IMR-90 (cell line): ENCODE data around the gene SNCA. TPM values are rescaled to one million over a fixed set of nuclear protein-coding genes. Genes with fewer than 3 reads are reported as not detected.

ENCODE experiments used
- ATAC-seq: fragments of 200-7000 bp; cut with Tn5 transposase; 2 replicates; pipeline ENCODE4 v1.9.1; 2020; ENCODE audit warnings: low read depth, mild to moderate bottlenecking, moderate library complexity
- BruUV-seq: library from RNA; stranded (reverse); fragments of 400-500 nt; replicated peaks from 2 replicates; lab custom pipeline; 2021; lab: Mats Ljungman, UMichigan
- CTCF ChIA-PET: fragments of 300-600 bp; formaldehyde crosslinking; extraction: SDS; loops from one replicate; lab custom pipeline; 2021; ENCODE audit warnings: antibody characterized with exemption; lab: Yijun Ruan, JAX
- POLR2A ChIA-PET: fragments of 300-600 bp; sonication (Branson Sonifier 250); formaldehyde crosslinking; loops from one replicate; lab custom pipeline; 2022; ENCODE audit warnings: antibody characterized with exemption; ENCODE audit not compliant: unreplicated experiment; lab: Charles Lee
- DNase-seq: peaks from one replicate; pipeline ENCODE4 v3.0.0; 2013
- H2AFZ ChIP-seq: replicated peaks from 2 replicates; pipeline ENCODE3; 2013; ENCODE audit warnings: low read length, mild to moderate bottlenecking; ENCODE audit not compliant: poor library complexity
- H2AK5ac ChIP-seq: 2 replicates; pipeline ENCODE4 v1.6.1; 2013; ENCODE audit warnings: low read depth, low read length, inconsistent platforms
- H2AK9ac ChIP-seq: replicated peaks from 2 replicates; pipeline ENCODE3; 2013; ENCODE audit warnings: mild to moderate bottlenecking, low read depth, low read length, moderate library complexity; ENCODE audit not compliant: poor library complexity
- H2BK120ac ChIP-seq: 2 replicates; pipeline ENCODE4 v1.6.1; 2013; ENCODE audit warnings: low read depth, low read length, inconsistent platforms
- H2BK15ac ChIP-seq: 3 replicates; pipeline ENCODE4 v1.6.1; 2013; ENCODE audit warnings: low read depth, low read length, inconsistent platforms
- H2BK20ac ChIP-seq: 2 replicates; pipeline ENCODE4 v1.6.1; 2013; ENCODE audit warnings: low read depth, mild to moderate bottlenecking, inconsistent platforms, low read length, moderate library complexity
- H2BK5ac ChIP-seq: 2 replicates; pipeline ENCODE4 v1.6.1; 2013; ENCODE audit warnings: mild to moderate bottlenecking, low read depth, low read length, inconsistent platforms; ENCODE audit not compliant: poor library complexity, severe bottlenecking
- H3K14ac ChIP-seq: replicated peaks from 2 replicates; pipeline ENCODE4 v1.6.1; 2013; ENCODE audit warnings: low read depth, low read length, inconsistent platforms
- H3K18ac ChIP-seq: 2 replicates; pipeline ENCODE4 v1.6.1; 2013; ENCODE audit warnings: low read depth, low read length, control low read depth
- H3K23ac ChIP-seq: 2 replicates; pipeline ENCODE4 v1.6.1; 2013; ENCODE audit warnings: low read depth, low read length, inconsistent platforms
- H3K27ac ChIP-seq: 2 replicates; pipeline ENCODE4 v1.5.1; 2013; ENCODE audit warnings: mild to moderate bottlenecking, control low read depth, low read length; ENCODE audit not compliant: insufficient read depth
- H3K27me3 ChIP-seq: 2 replicates; pipeline ENCODE4 v1.6.1; 2013; ENCODE audit warnings: low read length; ENCODE audit not compliant: control insufficient read depth, insufficient read depth
- H3K36me3 ChIP-seq: 2 replicates; pipeline ENCODE4 v1.6.1; 2013; ENCODE audit warnings: low read length, mixed read lengths; ENCODE audit not compliant: control insufficient read depth, insufficient read depth
- H3K4ac ChIP-seq: 2 replicates; pipeline ENCODE4 v1.6.1; 2013; ENCODE audit warnings: low read depth, low read length, inconsistent platforms
- H3K4me1 ChIP-seq: 2 replicates; pipeline ENCODE4 v1.6.1; 2013; ENCODE audit warnings: low read length, mixed read lengths; ENCODE audit not compliant: control insufficient read depth, insufficient read depth
- H3K4me2 ChIP-seq: 2 replicates; pipeline ENCODE4 v1.6.1; 2013; ENCODE audit warnings: low read depth, mild to moderate bottlenecking, control low read depth, low read length, moderate library complexity
- H3K4me3 ChIP-seq: 2 replicates; pipeline ENCODE4 v1.5.1; 2013; ENCODE audit warnings: low read depth, mild to moderate bottlenecking, control low read depth, low read length, moderate library complexity; ENCODE audit not compliant: insufficient read depth
- H3K56ac ChIP-seq: 2 replicates; pipeline ENCODE4 v1.6.1; 2013; ENCODE audit warnings: low read length, inconsistent platforms; ENCODE audit not compliant: insufficient read depth; ENCODE audit errors: extremely low read depth
- H3K79me1 ChIP-seq, 2 experiments: 2 replicates each; pipeline ENCODE4 v1.6.1; 2013; ENCODE audit warnings: low read length in 2 of 2, inconsistent platforms in 1 of 2, low read depth in 1 of 2
- H3K9ac ChIP-seq: 2 replicates; pipeline ENCODE4 v1.6.1; 2013; ENCODE audit warnings: low read depth, low read length, control low read depth
- H3K9me1 ChIP-seq: 2 replicates; pipeline ENCODE4 v1.6.1; 2013; ENCODE audit warnings: low read length, inconsistent platforms; ENCODE audit not compliant: insufficient read depth
- H3K9me3 ChIP-seq: 2 replicates; pipeline ENCODE4 v1.6.1; 2013; ENCODE audit warnings: low read length; ENCODE audit not compliant: control insufficient read depth, insufficient read depth
- H4K20me1 ChIP-seq: 2 replicates; pipeline ENCODE4 v1.6.1; 2013; ENCODE audit warnings: low read length, inconsistent platforms; ENCODE audit not compliant: insufficient read depth
- H4K5ac ChIP-seq: 2 replicates; pipeline ENCODE4 v1.6.1; 2013; ENCODE audit warnings: mild to moderate bottlenecking, low read depth, low read length, control low read depth
- H4K8ac ChIP-seq, 2 experiments: 2 replicates each; pipeline ENCODE4 v1.6.1; 2013; ENCODE audit warnings: low read depth in 2 of 2, low read length in 2 of 2, control low read depth in 1 of 2, inconsistent platforms in 1 of 2
- H4K91ac ChIP-seq: 2 replicates; pipeline ENCODE4 v1.6.1; 2013; ENCODE audit warnings: low read depth, low read length, inconsistent platforms; ENCODE audit not compliant: insufficient read depth
- MAFK ChIP-seq: IDR thresholded peaks from 2 replicates; pipeline ENCODE4 v1.6.1; 2012; ENCODE audit warnings: low read depth, low read length, improper control_type of control experiment
- NFE2L2 ChIP-seq: fragments of 150-350 bp; IDR thresholded peaks from 2 replicates; pipeline ENCODE4 v1.6.1; 2016; ENCODE audit warnings: low read depth, mild to moderate bottlenecking, low read length
- RAD21 ChIP-seq: IDR thresholded peaks from 2 replicates; pipeline ENCODE4 v1.6.1; 2012; ENCODE audit warnings: low read length, improper control_type of control experiment
- WGBS, 2 experiments: methylation state at CpG; one replicate each; pipeline versions ENCODE4 v1.1.5 to v1.1.7; 2013; ENCODE audit warnings: missing lambda C conversion rate in 2 of 2; ENCODE audit not compliant: insufficient read length in 1 of 2; ENCODE audit errors: extremely low coverage in 2 of 2; 5-methylcytosine and 5-hydroxymethylcytosine counted together
- dilution Hi-C: fragments of 300-500 bp; cut with HindIII; formaldehyde crosslinking; loops from one replicate; pipeline ENCODE4 v1.14.3; 2018; ENCODE audit warnings: low sequenced_read_pairs; ENCODE audit not compliant: unreplicated experiment
- in situ Hi-C: fragments of 300-500 bp; cut with MboI; formaldehyde crosslinking; loops from 3 replicates; pipeline ENCODE4 v1.14.3; 2019; ENCODE audit warnings: low sequenced_read_pairs, inconsistent platforms, mixed read lengths
- intact Hi-C: fragments of 100-400 bp; cut with micrococcal nuclease; formaldehyde crosslinking; loops from 2 replicates; pipeline ENCODE4 v1.10.0; 2022
- polyA plus RNA-seq, 3 experiments: library from polyadenylated mRNA; depleted of rRNA; stranded (reverse); fragments of >200 nt; gene quantifications; 2 replicates each; pipeline ENCODE4 v1.2.3, GENCODE V29; 2012; ENCODE audit warnings: low replicate concordance in 1 of 3
- total RNA-seq: library from RNA; depleted of rRNA; stranded (reverse); fragments of >200 nt; gene quantifications from 2 replicates; pipeline ENCODE4 v1.2.3, GENCODE V29; 2012

The SNCA gene
- total and polyA plus RNA-seq, 2 of the 4 experiments (the other 2 are of a cell fraction): 0.36 to 0.46 TPM

DNA sequence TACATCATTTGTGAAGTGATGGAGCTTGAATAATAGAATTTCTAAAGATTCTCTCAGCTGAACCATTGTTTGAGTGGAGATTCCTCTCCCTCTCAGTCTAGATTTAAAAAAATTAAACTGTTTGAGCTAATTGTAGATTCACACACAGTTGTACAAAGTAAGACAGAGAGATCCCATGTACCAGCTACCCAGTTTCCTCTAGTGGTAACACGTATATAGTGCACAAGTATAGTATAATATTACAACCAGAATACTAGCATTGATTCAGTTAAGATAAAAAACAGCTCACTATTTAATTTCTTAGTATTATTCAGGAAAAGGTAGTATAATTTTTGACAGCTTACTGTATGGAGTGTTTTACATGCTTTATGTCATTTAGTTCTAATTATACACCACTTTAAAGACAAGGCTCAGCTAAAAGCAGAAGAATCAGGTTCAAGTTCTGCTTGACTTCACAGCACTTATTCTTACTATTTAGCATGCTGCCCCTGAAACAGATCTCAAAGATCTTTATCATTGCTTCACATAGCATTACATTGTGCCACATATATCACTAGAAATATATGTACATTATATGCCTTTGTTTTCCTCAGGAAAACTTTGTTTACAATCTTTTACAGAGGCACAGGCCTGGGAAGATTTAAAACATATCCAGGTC lies 136.1 kb downstream of the SNCA start:
- Histone ChIP-seq H3K27ac (no peak overlapping the region), H3K4me1 (no peaks in the 10 kb centered on the region), H2AK9ac (no peak overlapping the region), H3K9ac (no peak overlapping the region), H3K36me3 (no peaks in the 10 kb centered on the region), H4K91ac (no peak overlapping the region), H3K4me2 (no peak overlapping the region), H4K5ac (no peak overlapping the region), H3K9me3 (no peaks in the 10 kb centered on the region), H3K4me3 (no peak overlapping the region), H2BK120ac (no peak overlapping the region), H2BK15ac (no peak overlapping the region), H3K23ac (no peak overlapping the region), H3K14ac (no peak overlapping the region), H3K9me1 (no peaks in the 10 kb centered on the region), H2BK5ac (no peak overlapping the region), H3K4ac (no peak overlapping the region), H3K79me1 (no peaks in the 10 kb centered on the region), H2BK20ac (no peak overlapping the region), H3K56ac (no peak overlapping the region), H3K27me3 (no peaks in the 10 kb centered on the region), H2AFZ (no peak overlapping the region), H4K8ac (no peak overlapping the region), H3K18ac (no peak overlapping the region), H4K20me1 (no peaks in the 10 kb centered on the region), H2AK5ac (no peak overlapping the region)
- CTCF ChIA-PET: interaction anchor here (1.1 kb wide), 1 partner anchor 9 kb away, joined by 3 read pairs; no protein-coding TSS in a partner anchor
- TF ChIP-seq MAFK (no peak), RAD21 (no peak), NFE2L2 (no peak)
- POLR2A ChIA-PET: no interaction called here
- no peak for DNase-seq
- ATAC-seq: no peak
- in situ Hi-C loops (no loop called here), dilution Hi-C loops (no loop called here), intact Hi-C loops (no loop called here)
- BruUV-seq: no TSS peak
- WGBS, 2 experiments: no CpG with 5 or more reads among the region's 1 CpG
